Measurements from ENCODE around the gene SCAMP1. TPM values are rescaled to one million over a fixed set of nuclear protein-coding genes. Genes with fewer than 3 reads are reported as not detected.

Gene SCAMP1
- total RNA-seq, 1 experiment from 2014 or later = 26.4 TPM

- H3K4me2 ChIP-seq (ENCODE audit: low read length) = no peak overlapping the region
- peaks cover 22% of the 10 kb centered on the region for H3K4me1 ChIP-seq (ENCODE audit: insufficient read depth, low read length)
- H3K27me3 ChIP-seq (ENCODE audit: low read length) = no peaks in the 10 kb centered on the region
- CTCF ChIA-PET = no interaction called here
- no TSS peak for BruUV-seq (replicated peaks)
- H3K4me3 ChIP-seq (ENCODE audit: low read length) = no peak overlapping the region
- H3K79me2 ChIP-seq (ENCODE audit: low read length) = peaks cover 72% of the 10 kb centered on the region
- intact Hi-C loops (cut with micrococcal nuclease) = no loop called here
- H3K9ac ChIP-seq (ENCODE audit: low read length) = no peak overlapping the region
- TF ChIP-seq EZH2phosphoT487 (IDR thresholded peaks at IDR 0.05; ENCODE audit: borderline replicate concordance, low read length) (no peak), EZH2 (IDR thresholded peaks at IDR 0.05; ENCODE audit: low read length, unreplicated experiment) (no peak), CTCF (conservative IDR thresholded peaks at IDR 0.05; ENCODE audit: low read depth, low read length) (no peak)
- no peaks in the 10 kb centered on the region for H3F3A ChIP-seq (ENCODE audit: low read length, unreplicated experiment)
- no peaks in the 10 kb centered on the region for H3K36me3 ChIP-seq (ENCODE audit: low read depth, low read length)
- no peaks in the 10 kb centered on the region for H4K20me1 ChIP-seq (ENCODE audit: low read length)
- ATAC-seq = no peak
- no peaks in the 10 kb centered on the region for H3K9me3 ChIP-seq (ENCODE audit: low read length)
- no peak for DNase-seq
- H2AFZ ChIP-seq (ENCODE audit: low read length) = no peak overlapping the region
- H3K27ac ChIP-seq (ENCODE audit: low read length) = no peak overlapping the region
- POLR2A ChIA-PET (ENCODE audit: unreplicated experiment) = no interaction called here
- no peaks in the 10 kb centered on the region for H3K9me2 ChIP-seq (replicated peaks; ENCODE audit: low read length)
Measured at GRCh38 chr5:78499485-78499884, 139.1 kb downstream of the SCAMP1 start.

DNA sequence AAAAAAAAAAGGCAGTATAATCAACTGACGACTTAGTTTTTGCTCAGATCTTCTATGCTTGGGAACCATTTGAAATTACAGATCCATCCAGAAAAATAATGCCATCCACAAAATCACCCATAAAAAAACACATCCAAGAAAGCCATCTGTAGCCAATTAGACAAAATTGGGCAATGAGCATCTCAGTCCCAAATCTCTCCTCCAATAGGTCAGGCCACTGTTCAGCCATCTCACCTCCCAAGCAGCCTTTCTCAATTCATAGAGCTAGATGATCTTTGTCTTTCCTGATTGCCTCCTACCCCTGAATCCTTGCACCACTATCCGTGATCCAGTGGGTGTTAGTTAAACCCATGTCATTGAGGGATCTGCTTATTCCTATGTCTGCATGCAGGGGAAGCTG, 139.6 kb downstream of the SCAMP1 start:
- peaks cover 72% of the 10 kb centered on the region for H3K79me2 ChIP-seq (ENCODE audit: low read length)
- CTCF ChIA-PET = no interaction called here

GRCh38 chr5:78500871-78501270, 140.5 kb downstream of the SCAMP1 start:
- ATAC-seq (no peak), DNase-seq (no peak)
- no peak overlapping the region for H3K4me3 ChIP-seq (ENCODE audit: low read length)
- no peak overlapping the region for H2AFZ ChIP-seq (ENCODE audit: low read length)
- peaks cover 35% of the 10 kb centered on the region for H3K4me1 ChIP-seq (ENCODE audit: insufficient read depth, low read length)
- TF ChIP-seq EZH2 (IDR thresholded peaks at IDR 0.05; ENCODE audit: low read length, unreplicated experiment) (no peak), CTCF (conservative IDR thresholded peaks at IDR 0.05; ENCODE audit: low read depth, low read length) (no peak), EZH2phosphoT487 (IDR thresholded peaks at IDR 0.05; ENCODE audit: borderline replicate concordance, low read length) (no peak)
- H3K9me2 ChIP-seq (replicated peaks; ENCODE audit: low read length) = no peaks in the 10 kb centered on the region
- H3K36me3 ChIP-seq (ENCODE audit: low read depth, low read length) = no peaks in the 10 kb centered on the region
- H3K9ac ChIP-seq (ENCODE audit: low read length) = no peak overlapping the region
- H3K27ac ChIP-seq (ENCODE audit: low read length) = no peak overlapping the region
- H3K27me3 ChIP-seq (ENCODE audit: low read length) = no peaks in the 10 kb centered on the region
- ChIA-PET POLR2A (ENCODE audit: unreplicated experiment) (no interaction called here), CTCF (no interaction called here)
- no TSS peak for BruUV-seq (replicated peaks)
- no peaks in the 10 kb centered on the region for H3F3A ChIP-seq (ENCODE audit: low read length, unreplicated experiment)
- H3K9me3 ChIP-seq (ENCODE audit: low read length) = no peaks in the 10 kb centered on the region
- intact Hi-C loops (cut with micrococcal nuclease) = no loop called here
- no peaks in the 10 kb centered on the region for H4K20me1 ChIP-seq (ENCODE audit: low read length)
- peaks cover 66% of the 10 kb centered on the region for H3K79me2 ChIP-seq (ENCODE audit: low read length)
- H3K4me2 ChIP-seq (ENCODE audit: low read length) = no peak overlapping the region

More for the DNA sequence above, 139.6 kb downstream of the SCAMP1 start:
- POLR2A ChIA-PET (ENCODE audit: unreplicated experiment) = no interaction called here
- no peaks in the 10 kb centered on the region for H3K9me2 ChIP-seq (replicated peaks; ENCODE audit: low read length)
- H3K4me3 ChIP-seq (ENCODE audit: low read length) = no peak overlapping the region
- H2AFZ ChIP-seq (ENCODE audit: low read length) = no peak overlapping the region
- no peak for DNase-seq
- no peaks in the 10 kb centered on the region for H3K27me3 ChIP-seq (ENCODE audit: low read length)
- no peak overlapping the region for H3K9ac ChIP-seq (ENCODE audit: low read length)
- intact Hi-C loops (cut with micrococcal nuclease) = no loop called here
- no peaks in the 10 kb centered on the region for H4K20me1 ChIP-seq (ENCODE audit: low read length)
- no peaks in the 10 kb centered on the region for H3K36me3 ChIP-seq (ENCODE audit: low read depth, low read length)
- no peaks in the 10 kb centered on the region for H3F3A ChIP-seq (ENCODE audit: low read length, unreplicated experiment)
- ATAC-seq = no peak
- no peak overlapping the region for H3K4me2 ChIP-seq (ENCODE audit: low read length)
- peaks cover 27% of the 10 kb centered on the region for H3K4me1 ChIP-seq (ENCODE audit: insufficient read depth, low read length)
- H3K9me3 ChIP-seq (ENCODE audit: low read length) = no peaks in the 10 kb centered on the region
- no peak overlapping the region for H3K27ac ChIP-seq (ENCODE audit: low read length)
- TF ChIP-seq EZH2phosphoT487 (IDR thresholded peaks at IDR 0.05; ENCODE audit: borderline replicate concordance, low read length) (no peak), CTCF (conservative IDR thresholded peaks at IDR 0.05; ENCODE audit: low read depth, low read length) (no peak), EZH2 (IDR thresholded peaks at IDR 0.05; ENCODE audit: low read length, unreplicated experiment) (no peak)
- BruUV-seq (replicated peaks) = no TSS peak

Data from PC-3 (cell line).